Measurements from ENCODE around the gene SNX7. TPM values are rescaled to one million over a fixed set of nuclear protein-coding genes. Genes with fewer than 3 reads are reported as not detected.

The SNX7 gene
- total and polyA plus RNA-seq, 2 donors (not counting 1 experiment from before 2014, with no cell fraction given), result not detected

- POLR2A ChIA-PET, result no interaction called here
- CTCF ChIA-PET, result no interaction called here
- no peak overlapping the region for H3K4me3 ChIP-seq (ENCODE audit: control extremely low read depth in 1 of 5, extremely low read depth in 1 of 5, insufficient read depth in 1 of 5, low read depth in 2 of 5, low read length in 4 of 5)
- Mint-ChIP-seq H3K4me3 (no peak overlapping the region), H3K4me1 (no peaks in the 10 kb centered on the region), H3K27ac (no peak overlapping the region), H3K27me3 (no peaks in the 10 kb centered on the region), H3K9me3 (ENCODE audit: insufficient read depth) (no peaks in the 10 kb centered on the region)
- no peak for TF ChIP-seq EZH2 (IDR thresholded peaks at IDR 0.05; ENCODE audit: borderline replicate concordance, insufficient read depth, low read depth, low read length, poor library complexity, severe bottlenecking)
- TF ChIP-seq, protein P1, sequence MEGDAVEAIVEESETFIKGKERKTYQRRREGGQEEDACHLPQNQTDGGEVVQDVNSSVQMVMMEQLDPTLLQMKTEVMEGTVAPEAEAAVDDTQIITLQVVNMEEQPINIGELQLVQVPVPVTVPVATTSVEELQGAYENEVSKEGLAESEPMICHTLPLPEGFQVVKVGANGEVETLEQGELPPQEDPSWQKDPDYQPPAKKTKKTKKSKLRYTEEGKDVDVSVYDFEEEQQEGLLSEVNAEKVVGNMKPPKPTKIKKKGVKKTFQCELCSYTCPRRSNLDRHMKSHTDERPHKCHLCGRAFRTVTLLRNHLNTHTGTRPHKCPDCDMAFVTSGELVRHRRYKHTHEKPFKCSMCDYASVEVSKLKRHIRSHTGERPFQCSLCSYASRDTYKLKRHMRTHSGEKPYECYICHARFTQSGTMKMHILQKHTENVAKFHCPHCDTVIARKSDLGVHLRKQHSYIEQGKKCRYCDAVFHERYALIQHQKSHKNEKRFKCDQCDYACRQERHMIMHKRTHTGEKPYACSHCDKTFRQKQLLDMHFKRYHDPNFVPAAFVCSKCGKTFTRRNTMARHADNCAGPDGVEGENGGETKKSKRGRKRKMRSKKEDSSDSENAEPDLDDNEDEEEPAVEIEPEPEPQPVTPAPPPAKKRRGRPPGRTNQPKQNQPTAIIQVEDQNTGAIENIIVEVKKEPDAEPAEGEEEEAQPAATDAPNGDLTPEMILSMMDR (IDR thresholded peaks at IDR 0.05), result no peak
- intact Hi-C loops (cut with micrococcal nuclease), result no loop called here
- ATAC-seq (ENCODE audit: low read depth), result no peak
- H2AFZ ChIP-seq (ENCODE audit: insufficient read depth, low read depth, low read length, poor library complexity, severe bottlenecking), result no peak overlapping the region
- no peak for DNase-seq
- no peak overlapping the region for H3K4me2 ChIP-seq (replicated peaks; ENCODE audit: low read depth, low read length, poor library complexity, severe bottlenecking)
- no peaks in the 10 kb centered on the region for H3K4me1 ChIP-seq (ENCODE audit: control insufficient read depth in 2 of 2, insufficient read depth in 2 of 2, low read length in 2 of 2)
- H3K9me3 ChIP-seq (ENCODE audit: control extremely low read depth in 1 of 3, control insufficient read depth in 2 of 3, insufficient read depth in 1 of 3, low read length in 2 of 3), result no peaks in the 10 kb centered on the region
- no peaks in the 10 kb centered on the region for H3K36me3 ChIP-seq (replicated peaks in 1 of 2; ENCODE audit: control extremely low read depth in 1 of 2, control insufficient read depth in 1 of 2, extremely low read depth in 1 of 2, insufficient read depth in 2 of 2, low read length in 1 of 2)
- no peaks in the 10 kb centered on the region for H3K79me2 ChIP-seq (ENCODE audit: control insufficient read depth, insufficient read depth, low read length)
- H3K27ac ChIP-seq (ENCODE audit: low read length in 2 of 2), result no peak overlapping the region
- H4K20me1 ChIP-seq (ENCODE audit: control insufficient read depth, insufficient read depth, low read length, poor library complexity, severe bottlenecking), result no peaks in the 10 kb centered on the region
- no peak overlapping the region for H3K9ac ChIP-seq (ENCODE audit: low read length)
- H3K27me3 ChIP-seq (replicated peaks in 1 of 4; ENCODE audit: control extremely low read depth in 1 of 4, control insufficient read depth in 3 of 4, insufficient read depth in 4 of 4, low read length in 3 of 4), result no peaks in the 10 kb centered on the region
Observed at GRCh38 chr1:98733782-98734112, 72.2 kb downstream of the SNX7 start.

DNA sequence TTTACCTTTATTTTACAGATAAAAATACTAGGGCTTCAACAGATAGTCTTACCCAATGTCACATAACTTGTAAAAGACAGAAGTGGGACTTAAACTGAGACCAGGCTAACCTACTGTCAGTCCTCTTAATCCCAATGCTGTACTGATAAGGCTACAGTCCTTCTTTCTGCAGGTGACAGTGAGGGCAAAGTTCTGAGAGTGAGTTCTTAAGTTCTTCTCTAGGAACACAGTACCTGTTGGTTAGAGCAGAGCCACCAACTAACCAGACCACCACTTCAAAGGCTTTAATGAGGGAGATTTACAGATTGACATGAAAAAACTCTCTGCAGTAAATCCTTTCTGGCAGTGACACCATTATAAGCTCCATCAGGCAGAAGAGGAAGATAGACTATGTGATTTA lies 74.2 kb downstream of the SNX7 start:
- Mint-ChIP-seq H3K4me3 (no peak overlapping the region), H3K4me1 (no peaks in the 10 kb centered on the region), H3K27me3 (peaks cover 3% of the 10 kb centered on the region), H3K27ac (no peak overlapping the region), H3K9me3 (ENCODE audit: insufficient read depth) (no peaks in the 10 kb centered on the region)
- Histone ChIP-seq H3K4me1 (ENCODE audit: control insufficient read depth in 2 of 2, insufficient read depth in 2 of 2, low read length in 2 of 2) (no peaks in the 10 kb centered on the region), H4K20me1 (ENCODE audit: control insufficient read depth, insufficient read depth, low read length, poor library complexity, severe bottlenecking) (no peaks in the 10 kb centered on the region), H3K9ac (ENCODE audit: low read length) (no peak overlapping the region), H2AFZ (ENCODE audit: insufficient read depth, low read depth, low read length, poor library complexity, severe bottlenecking) (no peak overlapping the region), H3K4me3 (ENCODE audit: control extremely low read depth in 1 of 5, extremely low read depth in 1 of 5, insufficient read depth in 1 of 5, low read depth in 2 of 5, low read length in 4 of 5) (no peak overlapping the region), H3K4me2 (replicated peaks; ENCODE audit: low read depth, low read length, poor library complexity, severe bottlenecking) (no peak overlapping the region), H3K27me3 (replicated peaks in 1 of 4; ENCODE audit: control extremely low read depth in 1 of 4, control insufficient read depth in 3 of 4, insufficient read depth in 4 of 4, low read length in 3 of 4) (no peaks in the 10 kb centered on the region), H3K9me3 (ENCODE audit: control extremely low read depth in 1 of 3, control insufficient read depth in 2 of 3, insufficient read depth in 1 of 3, low read length in 2 of 3) (no peaks in the 10 kb centered on the region), H3K27ac (ENCODE audit: low read length in 2 of 2) (no peak overlapping the region), H3K36me3 (replicated peaks in 1 of 2; ENCODE audit: control extremely low read depth in 1 of 2, control insufficient read depth in 1 of 2, extremely low read depth in 1 of 2, insufficient read depth in 2 of 2, low read length in 1 of 2) (no peaks in the 10 kb centered on the region), H3K79me2 (ENCODE audit: control insufficient read depth, insufficient read depth, low read length) (no peaks in the 10 kb centered on the region)
- DNase-seq, result no peak
- no peak for TF ChIP-seq EZH2 (IDR thresholded peaks at IDR 0.05; ENCODE audit: borderline replicate concordance, insufficient read depth, low read depth, low read length, poor library complexity, severe bottlenecking)
- TF ChIP-seq, protein P1 (IDR thresholded peaks at IDR 0.05), result no peak
- intact Hi-C loops (cut with micrococcal nuclease), result no loop called here
- no peak for ATAC-seq (ENCODE audit: low read depth)
- CTCF ChIA-PET, result no interaction called here
- POLR2A ChIA-PET, result no interaction called here
